Glutamatergic neuron (in vitro differentiated cells): ENCODE data around the gene SMCO4. TPM values are rescaled to one million over a fixed set of nuclear protein-coding genes. Genes with fewer than 3 reads are reported as not detected.

Experiments used
- DNase-seq: peaks from one replicate; pipeline ENCODE4 v3.0.0; 2022
- H3K27ac Mint-ChIP-seq: one replicate; pipeline ENCODE4 v1.8.0; 2020; ENCODE audit warnings: mild to moderate bottlenecking, mixed read lengths, inconsistent platforms; ENCODE audit not compliant: unreplicated experiment
- H3K27me3 Mint-ChIP-seq: one replicate; pipeline ENCODE4 v1.8.0; 2020; ENCODE audit warnings: mild to moderate bottlenecking, moderate library complexity, mixed read lengths, inconsistent platforms; ENCODE audit not compliant: unreplicated experiment
- H3K36me3 Mint-ChIP-seq: one replicate; pipeline ENCODE4 v1.8.0; 2020; ENCODE audit warnings: mild to moderate bottlenecking, mixed read lengths, inconsistent platforms; ENCODE audit not compliant: unreplicated experiment
- H3K4me1 Mint-ChIP-seq: one replicate; pipeline ENCODE4 v1.8.0; 2020; ENCODE audit warnings: mild to moderate bottlenecking, low read depth, mixed read lengths, inconsistent platforms; ENCODE audit not compliant: unreplicated experiment
- H3K4me3 Mint-ChIP-seq: one replicate; pipeline ENCODE4 v1.8.0; 2020; ENCODE audit warnings: mild to moderate bottlenecking, mixed read lengths, inconsistent platforms; ENCODE audit not compliant: unreplicated experiment
- H3K9me3 Mint-ChIP-seq: one replicate; pipeline ENCODE4 v1.8.0; 2020; ENCODE audit warnings: mild to moderate bottlenecking, moderate library complexity, mixed read lengths, inconsistent platforms; ENCODE audit not compliant: unreplicated experiment
- total RNA-seq: library from RNA; stranded (reverse); fragmentation: NEBNext Ultra II Directional; extraction: Animal tissue kit (Norgen Biotek cat#: 25700); gene quantifications from one replicate; pipeline ENCODE4 v1.2.1, GENCODE V29; 2021; ENCODE audit not compliant: unreplicated experiment
- TF ChIP-seq, protein P1 (sequence below): fragments of 200-600 bp; sonication (generic); IDR thresholded peaks from one replicate; pipeline ENCODE4 v1.5.0; 2021; ENCODE audit not compliant: partially characterized antibody, unreplicated experiment

Gene SMCO4
- total RNA-seq, 1 donor from 2014 or later, result 3.0 TPM

DNA sequence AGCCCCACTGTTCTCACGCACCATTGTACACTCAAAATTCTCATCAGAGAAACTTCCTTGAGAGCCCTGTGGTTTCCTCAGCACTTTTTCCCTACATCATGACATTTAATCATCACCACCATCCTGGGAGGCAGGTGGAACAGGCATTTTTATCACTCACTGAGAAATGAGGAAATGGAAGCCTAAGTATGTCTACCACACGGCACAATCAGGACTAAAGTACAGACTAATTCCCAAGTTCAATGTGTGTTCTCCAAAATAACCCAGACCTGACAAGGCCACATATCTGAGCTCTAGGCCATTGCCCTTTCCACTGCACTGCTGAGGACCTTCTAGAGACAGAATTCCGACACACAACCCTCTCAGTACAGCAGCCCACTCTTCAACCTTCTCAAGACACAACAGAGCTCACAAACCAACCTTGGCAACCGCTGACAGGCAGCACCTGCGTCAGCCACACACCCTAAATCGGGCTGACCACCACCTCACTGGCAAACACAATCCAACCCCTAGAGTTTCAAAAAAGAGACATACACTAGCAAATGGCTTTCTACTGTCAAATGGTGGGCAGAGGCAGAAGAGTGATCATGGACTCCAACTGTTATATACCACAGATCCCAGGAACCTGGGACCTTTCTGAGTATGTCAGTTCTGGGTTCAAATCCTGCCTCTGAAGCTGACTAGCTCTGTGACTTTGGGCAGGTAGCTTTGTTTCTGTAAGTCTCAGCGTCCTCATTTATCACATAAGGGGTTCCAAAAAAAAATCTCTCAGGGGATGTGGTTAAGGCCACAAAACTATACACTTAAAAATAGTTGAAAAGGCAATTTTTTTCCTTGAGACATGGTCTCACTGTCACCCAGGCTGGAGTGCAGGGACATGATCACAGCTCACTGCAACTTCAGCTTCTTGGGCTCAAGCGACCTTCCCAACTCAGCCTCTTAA lies 16.3 kb downstream of the SMCO4 start:
- no peak for DNase-seq
- Mint-ChIP-seq H3K27me3 (peaks cover 5% of the 10 kb centered on the region), H3K36me3 (no peaks in the 10 kb centered on the region), H3K4me1 (peaks cover 30% of the 10 kb centered on the region), H3K4me3 (no peak overlapping the region), H3K27ac (no peak overlapping the region), H3K9me3 (peaks cover 6% of the 10 kb centered on the region)
- TF ChIP-seq, protein P1, sequence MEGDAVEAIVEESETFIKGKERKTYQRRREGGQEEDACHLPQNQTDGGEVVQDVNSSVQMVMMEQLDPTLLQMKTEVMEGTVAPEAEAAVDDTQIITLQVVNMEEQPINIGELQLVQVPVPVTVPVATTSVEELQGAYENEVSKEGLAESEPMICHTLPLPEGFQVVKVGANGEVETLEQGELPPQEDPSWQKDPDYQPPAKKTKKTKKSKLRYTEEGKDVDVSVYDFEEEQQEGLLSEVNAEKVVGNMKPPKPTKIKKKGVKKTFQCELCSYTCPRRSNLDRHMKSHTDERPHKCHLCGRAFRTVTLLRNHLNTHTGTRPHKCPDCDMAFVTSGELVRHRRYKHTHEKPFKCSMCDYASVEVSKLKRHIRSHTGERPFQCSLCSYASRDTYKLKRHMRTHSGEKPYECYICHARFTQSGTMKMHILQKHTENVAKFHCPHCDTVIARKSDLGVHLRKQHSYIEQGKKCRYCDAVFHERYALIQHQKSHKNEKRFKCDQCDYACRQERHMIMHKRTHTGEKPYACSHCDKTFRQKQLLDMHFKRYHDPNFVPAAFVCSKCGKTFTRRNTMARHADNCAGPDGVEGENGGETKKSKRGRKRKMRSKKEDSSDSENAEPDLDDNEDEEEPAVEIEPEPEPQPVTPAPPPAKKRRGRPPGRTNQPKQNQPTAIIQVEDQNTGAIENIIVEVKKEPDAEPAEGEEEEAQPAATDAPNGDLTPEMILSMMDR, result no peak

DNA sequence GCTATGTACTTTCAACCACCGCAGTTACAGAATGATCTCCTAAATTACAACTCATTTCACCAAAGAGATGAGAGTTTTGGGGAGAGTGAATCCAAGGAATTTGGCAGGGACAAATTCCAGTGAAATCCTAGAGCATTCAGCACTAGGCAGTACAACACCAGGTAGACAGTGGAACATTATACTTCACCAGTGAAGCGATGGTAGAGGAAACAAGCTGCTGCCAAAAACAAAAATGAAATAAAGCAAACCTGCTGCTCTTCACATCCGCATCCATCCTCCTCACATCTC lies 16.9 kb downstream of the SMCO4 start:
- H3K27me3 Mint-ChIP-seq, result peaks cover 5% of the 10 kb centered on the region
- no peaks in the 10 kb centered on the region for H3K36me3 Mint-ChIP-seq
- peaks cover 27% of the 10 kb centered on the region for H3K4me1 Mint-ChIP-seq
- TF ChIP-seq, protein P1, result no peak
- no peak for DNase-seq
- no peak overlapping the region for H3K4me3 Mint-ChIP-seq
- H3K9me3 Mint-ChIP-seq, result peaks cover 4% of the 10 kb centered on the region
- H3K27ac Mint-ChIP-seq, result no peak overlapping the region

DNA sequence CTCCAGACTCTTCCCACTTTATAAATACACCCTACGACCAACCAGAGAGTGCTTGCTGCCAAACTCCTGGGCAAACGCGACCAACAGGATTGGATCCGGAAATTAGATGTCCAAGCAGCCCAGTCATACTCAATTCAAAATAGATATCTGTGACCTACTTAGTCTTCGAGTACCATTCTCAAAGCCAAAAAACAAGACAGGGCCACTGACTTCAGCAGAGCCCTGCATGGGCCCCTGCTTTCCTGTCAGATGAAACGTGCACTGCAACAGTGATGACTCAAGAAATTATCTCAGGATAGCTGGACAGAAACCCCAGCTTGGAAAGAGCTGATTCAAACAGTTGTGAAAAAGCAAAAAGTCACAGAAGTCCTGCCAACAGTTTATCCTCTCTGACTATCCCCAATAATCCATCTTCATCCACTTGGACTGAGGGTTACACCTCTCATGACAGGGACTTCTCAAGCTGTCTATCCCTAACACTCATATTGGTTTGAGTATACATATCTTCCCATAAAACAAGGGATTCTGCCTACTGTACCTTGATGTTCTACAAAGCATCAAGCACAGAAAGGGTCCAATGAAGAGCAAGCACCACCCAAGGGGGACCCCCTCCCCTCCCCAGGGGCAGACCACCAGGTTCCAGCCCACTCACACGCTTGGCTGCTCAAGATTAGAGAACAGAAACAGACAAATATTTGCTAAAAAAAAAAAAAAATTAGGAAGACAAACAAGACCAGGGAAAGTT lies 17.4 kb downstream of the SMCO4 start:
- H3K4me3 Mint-ChIP-seq, result no peak overlapping the region
- no peak overlapping the region for H3K27ac Mint-ChIP-seq
- H3K27me3 Mint-ChIP-seq, result peaks cover 5% of the 10 kb centered on the region
- peaks cover 32% of the 10 kb centered on the region for H3K4me1 Mint-ChIP-seq
- H3K9me3 Mint-ChIP-seq, result peaks cover 3% of the 10 kb centered on the region
- H3K36me3 Mint-ChIP-seq, result no peaks in the 10 kb centered on the region
- TF ChIP-seq, protein P1, result no peak
- DNase-seq, result no peak

DNA sequence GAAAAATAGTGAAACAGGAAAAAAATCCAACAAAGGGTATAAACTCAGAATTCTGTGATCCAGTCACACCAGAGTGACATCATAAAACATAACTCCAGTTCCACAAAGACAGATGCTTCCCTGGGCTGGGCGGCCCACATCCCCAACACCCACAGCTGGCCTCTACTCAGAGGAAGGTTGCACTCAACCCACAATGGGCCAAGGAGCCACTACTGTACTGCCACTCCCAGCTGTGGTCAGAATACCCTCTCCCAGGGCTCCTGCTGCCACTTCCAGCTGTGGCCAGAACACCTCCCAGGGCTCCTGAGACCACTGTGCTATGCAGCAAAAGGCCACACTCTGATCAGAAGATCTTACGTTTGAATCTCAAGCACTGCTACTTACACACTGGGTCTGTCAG lies 18.3 kb downstream of the SMCO4 start:
- H3K4me1 Mint-ChIP-seq, result peaks cover 30% of the 10 kb centered on the region
- H3K27me3 Mint-ChIP-seq, result peaks cover 4% of the 10 kb centered on the region
- DNase-seq, result no peak
- no peak overlapping the region for H3K27ac Mint-ChIP-seq
- TF ChIP-seq, protein P1, result no peak
- no peaks in the 10 kb centered on the region for H3K36me3 Mint-ChIP-seq
- H3K4me3 Mint-ChIP-seq, result no peak overlapping the region
- H3K9me3 Mint-ChIP-seq, result no peaks in the 10 kb centered on the region

DNA sequence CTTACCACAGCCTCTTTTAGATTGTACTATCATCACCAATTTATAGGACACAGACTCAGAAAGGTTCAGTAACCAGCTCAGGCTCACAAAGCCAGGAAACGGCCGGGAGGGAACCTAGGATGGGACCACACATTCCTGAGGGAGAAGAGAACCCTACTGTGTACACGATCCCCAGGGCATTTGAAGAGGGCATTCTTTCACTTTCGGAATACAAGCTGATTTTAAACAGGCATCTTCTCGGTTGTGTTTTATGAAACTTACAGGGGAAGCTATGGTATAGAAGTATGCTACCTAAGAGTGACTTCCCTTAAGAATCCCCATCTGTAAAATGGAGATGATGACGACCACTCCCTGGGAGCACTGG lies 19.0 kb downstream of the SMCO4 start:
- Mint-ChIP-seq H3K4me3 (no peak overlapping the region), H3K4me1 (peaks cover 26% of the 10 kb centered on the region), H3K36me3 (no peaks in the 10 kb centered on the region), H3K9me3 (no peaks in the 10 kb centered on the region), H3K27ac (no peak overlapping the region), H3K27me3 (no peaks in the 10 kb centered on the region)
- DNase-seq, result no peak
- TF ChIP-seq, protein P1, result no peak
